Liver (tissue), 9 donors: ENCODE results near the gene EGLN1. TPM values are rescaled to one million over a fixed set of nuclear protein-coding genes. Genes with fewer than 3 reads are reported as not detected.

Experiments
- DNase-seq: peaks from one replicate; pipeline ENCODE4 v3.0.0-alpha.2; 2017; ENCODE audit warnings: low spot score
- H3K27ac ChIP-seq, 2 donors: one replicate each; pipeline ENCODE4 v1.7.0; 2013; ENCODE audit warnings: inconsistent platforms in 2 of 2, low read length in 2 of 2, control low read depth in 1 of 2, low read depth in 1 of 2, mild to moderate bottlenecking in 1 of 2
- H3K27me3 ChIP-seq, 4 donors: one replicate each; pipeline versions ENCODE4 v1.6.1 to v1.7.0; 2013; ENCODE audit warnings: low read length in 3 of 4, inconsistent platforms in 1 of 4, mild to moderate bottlenecking in 1 of 4, moderate library complexity in 1 of 4; ENCODE audit not compliant: control insufficient read depth in 4 of 4, insufficient read depth in 4 of 4
- H3K36me3 ChIP-seq, 4 donors: one replicate each; pipeline versions ENCODE4 v1.6.1 to v1.7.0; 2013; ENCODE audit warnings: low read length in 3 of 4, mild to moderate bottlenecking in 3 of 4, low read depth in 1 of 4, moderate library complexity in 1 of 4; ENCODE audit not compliant: control insufficient read depth in 4 of 4, insufficient read depth in 3 of 4
- H3K4me1 ChIP-seq, 4 donors: one replicate each; pipeline versions ENCODE4 v1.6.1 to v1.7.0; 2013; ENCODE audit warnings: low read length in 3 of 4, mild to moderate bottlenecking in 3 of 4, moderate library complexity in 1 of 4; ENCODE audit not compliant: control insufficient read depth in 4 of 4, insufficient read depth in 4 of 4
- H3K4me3 ChIP-seq, 3 donors: one replicate each; pipeline versions ENCODE4 v1.6.1 to v1.7.0; 2013; ENCODE audit warnings: low read length in 3 of 3, control low read depth in 1 of 3, low read depth in 1 of 3, mild to moderate bottlenecking in 1 of 3
- H3K9ac ChIP-seq, 2 donors: one replicate each; pipeline ENCODE4 v1.7.0; 2013; ENCODE audit warnings: low read length in 2 of 2, mild to moderate bottlenecking in 2 of 2, moderate library complexity in 2 of 2, control low read depth in 1 of 2, low read depth in 1 of 2
- H3K9me3 ChIP-seq, 4 donors: one replicate each; pipeline versions ENCODE4 v1.6.1 to v1.7.0; 2013; ENCODE audit warnings: low read length in 3 of 4; ENCODE audit not compliant: control insufficient read depth in 4 of 4
- ATF3 ChIP-seq: IDR thresholded peaks from 2 replicates; pipeline ENCODE4 v1.6.1; 2016; ENCODE audit warnings: antibody characterized with exemption
- CTCF ChIP-seq: fragments of 150-350 bp; IDR thresholded peaks from 2 replicates; pipeline ENCODE4 v1.5.1; 2017; ENCODE audit warnings: improper control_type of control experiment, low read depth, low read length; ENCODE audit not compliant: missing input control
- EGR1 ChIP-seq, 2 donors: IDR thresholded peaks; 2 replicates each; pipeline ENCODE4 v1.6.1; 2016 to 2018; ENCODE audit warnings: antibody characterized with exemption in 2 of 2, low read depth in 2 of 2
- FOXA1 ChIP-seq: IDR thresholded peaks from 2 replicates; pipeline ENCODE4 v1.6.1; 2016; ENCODE audit warnings: antibody characterized with exemption
- GABPA ChIP-seq, 2 donors: IDR thresholded peaks in 1 of 2; conservative IDR thresholded peaks in 1 of 2; 2 replicates each; pipeline ENCODE4 v1.6.1; 2016; ENCODE audit warnings: antibody characterized with exemption in 2 of 2, mild to moderate bottlenecking in 1 of 2, moderate library complexity in 1 of 2
- HNF4A ChIP-seq, 2 donors: conservative IDR thresholded peaks; 2 replicates each; pipeline ENCODE4 v1.6.1; 2016; ENCODE audit warnings: antibody characterized with exemption in 2 of 2, mild to moderate bottlenecking in 2 of 2
- HNF4G ChIP-seq: IDR thresholded peaks from 2 replicates; pipeline ENCODE4 v1.6.1; 2016; ENCODE audit warnings: antibody characterized with exemption
- JUND ChIP-seq, 2 donors: IDR thresholded peaks; 2 replicates each; pipeline ENCODE4 v1.6.1; 2016; ENCODE audit warnings: antibody characterized with exemption in 2 of 2
- MAX ChIP-seq: IDR thresholded peaks from 2 replicates; pipeline ENCODE4 v1.6.1; 2016; ENCODE audit warnings: antibody characterized with exemption
- RAD21 ChIP-seq, 2 donors: IDR thresholded peaks; 2 replicates each; pipeline ENCODE4 v1.6.1; 2016; ENCODE audit warnings: antibody characterized with exemption in 2 of 2, mild to moderate bottlenecking in 2 of 2
- REST ChIP-seq: IDR thresholded peaks from 2 replicates; pipeline ENCODE4 v1.6.1; 2016; ENCODE audit warnings: antibody characterized with exemption, mild to moderate bottlenecking
- RXRA ChIP-seq, 2 donors: IDR thresholded peaks; 2 replicates each; pipeline ENCODE4 v1.6.1; 2017 to 2018; ENCODE audit warnings: antibody characterized with exemption in 2 of 2, mild to moderate bottlenecking in 1 of 2
- SP1 ChIP-seq: IDR thresholded peaks from 2 replicates; pipeline ENCODE4 v1.6.1; 2018; ENCODE audit warnings: antibody characterized with exemption, mild to moderate bottlenecking
- YY1 ChIP-seq: IDR thresholded peaks from 2 replicates; pipeline ENCODE4 v1.6.1; 2016; ENCODE audit warnings: antibody characterized with exemption, mild to moderate bottlenecking
- ZBTB33 ChIP-seq: IDR thresholded peaks from 2 replicates; pipeline ENCODE4 v1.6.1; 2016; ENCODE audit warnings: antibody characterized with exemption
- WGBS: extraction: QIAGEN DNeasy Blood & Tissue Kit; methylation state at CpG from one replicate; pipeline ENCODE4 v1.1.7; 2013; 5-methylcytosine and 5-hydroxymethylcytosine counted together
- polyA plus RNA-seq, 2 donors: library from polyadenylated mRNA; stranded (reverse) in 1 of 2; unstranded in 1 of 2; fragments of 200-250 nt in 1 of 2; fragments of >200 nt in 1 of 2; fragmentation: Nextera tagmentation in 1 of 2; extraction: Ambion mirVana in 1 of 2; gene quantifications; one replicate each; pipeline versions ENCODE4 v1.2.1 to v1.2.3, GENCODE V29; 2013 to 2015
- total RNA-seq, 2 donors: library from RNA; depleted of rRNA; stranded (reverse); fragments of >200 nt; gene quantifications; one replicate each; pipeline ENCODE4 v1.2.3, GENCODE V29; 2014
- donor health status: healthy.
- donor health status: healthy.
- donor health status: healthy.
- donor health status: healthy.
- donor health status: healthy.

Gene EGLN1
- total and polyA plus RNA-seq, 4 donors, result 7.2 to 44.8 (median 22.2) TPM

GRCh38 chr1:231428377-231428776 is 6.3 kb upstream of the EGLN1 start:
- Histone ChIP-seq H3K27ac (no peak overlapping the region), H3K4me3 (no peak overlapping the region), H3K9ac (no peak overlapping the region), H3K36me3 (no peaks in the 10 kb centered on the region), H3K4me1 (peaks cover 0 to 5% (median 4%) of the 10 kb centered on the region in 4 donors), H3K9me3 (no peaks in the 10 kb centered on the region), H3K27me3 (no peaks in the 10 kb centered on the region)
- WGBS, result 91% methylated on average over 3 of the region's 3 CpGs
- DNase-seq, result no peak
- TF ChIP-seq ZBTB33, result no peak
- TF ChIP-seq YY1, result no peak
- no peak for TF ChIP-seq HNF4A (conservative IDR thresholded peaks at IDR 0.05)
- no peak for TF ChIP-seq HNF4G
- TF ChIP-seq GABPA (IDR thresholded peaks at IDR 0.05 in 1 of 2, conservative IDR thresholded peaks at IDR 0.05 in 1 of 2), result no peak
- TF ChIP-seq RXRA (IDR thresholded peaks at IDR 0.05), result no peak
- TF ChIP-seq SP1, result no peak
- TF ChIP-seq REST, result no peak
- no peak for TF ChIP-seq ATF3
- no peak for TF ChIP-seq FOXA1
- no peak for TF ChIP-seq MAX
- TF ChIP-seq CTCF, result no peak
- no peak for TF ChIP-seq JUND (IDR thresholded peaks at IDR 0.05)
- TF ChIP-seq RAD21 (IDR thresholded peaks at IDR 0.05), result no peak
- no peak for TF ChIP-seq EGR1 (IDR thresholded peaks at IDR 0.05; ENCODE audit: low read depth in 2 of 2)
